Activated CD4-positive, alpha-beta T cell treated with anti-CD3 and anti-CD28 coated beads, Interleukin-2, amount 10 ng/mL, durations not matched to agents 24 days and 14 days (primary cell): ENCODE measurements around the gene SERPINA12. TPM values are rescaled to one million over a fixed set of nuclear protein-coding genes. Genes with fewer than 3 reads are reported as not detected.
"Not testable (repeated sequence)": the region's sequence is repeated elsewhere in the genome, so short reads cannot be mapped to it uniquely, and the experiment has no call there.

ENCODE experiments used
- DNase-seq: peaks from one replicate; pipeline ENCODE4 v3.0.0; 2022
- H3K27ac Mint-ChIP-seq: one replicate; pipeline ENCODE4 v1.8.0; 2022; ENCODE audit warnings: mild to moderate bottlenecking, mixed read lengths
- H3K27me3 Mint-ChIP-seq: one replicate; pipeline ENCODE4 v1.8.0; 2022; ENCODE audit warnings: mixed read lengths
- H3K36me3 Mint-ChIP-seq: one replicate; pipeline ENCODE4 v1.8.0; 2022; ENCODE audit warnings: low read depth, mild to moderate bottlenecking, mixed read lengths
- H3K4me1 Mint-ChIP-seq: one replicate; pipeline ENCODE4 v1.8.0; 2021; ENCODE audit warnings: mixed read lengths
- H3K4me3 Mint-ChIP-seq: one replicate; pipeline ENCODE4 v1.8.0; 2022; ENCODE audit warnings: mild to moderate bottlenecking, moderate library complexity, mixed read lengths
- H3K9me3 Mint-ChIP-seq: one replicate; pipeline ENCODE4 v1.8.0; 2021; ENCODE audit warnings: mixed read lengths
- intact Hi-C: fragments of 100-400 bp; cut with micrococcal nuclease; formaldehyde crosslinking; loops from one replicate; pipeline ENCODE4 v1.15.1; 2023
- total RNA-seq: library from RNA; stranded (reverse); gene quantifications from 2 replicates; pipeline ENCODE4 v1.2.3, GENCODE V29; 2022

Gene SERPINA12
- total RNA-seq, 1 donor from 2014 or later: not detected

DNA sequence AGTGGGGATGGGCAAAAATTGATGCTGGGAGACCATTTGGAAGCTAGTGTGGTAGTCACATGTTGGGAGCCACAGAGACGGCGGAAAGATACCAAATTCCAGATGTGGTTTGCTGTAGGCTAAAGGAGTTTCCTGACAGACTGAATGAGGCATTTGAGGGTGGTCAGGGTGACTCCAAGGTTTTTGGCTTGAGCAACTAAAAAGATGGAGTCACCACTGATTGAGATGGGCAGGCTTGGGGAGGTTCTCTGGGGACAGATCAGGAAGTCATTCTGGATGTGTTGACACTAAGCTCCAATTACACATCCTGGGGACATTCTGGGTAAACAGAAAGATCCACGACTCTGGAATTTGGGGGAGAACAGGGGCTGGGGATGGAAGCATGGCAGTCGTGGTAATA, 17.8 kb downstream of the SERPINA12 start:
- intact Hi-C loops: no loop called here
- Mint-ChIP-seq H3K27me3 (no peaks in the 10 kb centered on the region), H3K9me3 (no peaks in the 10 kb centered on the region), H3K4me3 (no peak overlapping the region), H3K4me1 (no peaks in the 10 kb centered on the region), H3K27ac (no peak overlapping the region), H3K36me3 (no peaks in the 10 kb centered on the region)
- DNase-seq: no peak

DNA sequence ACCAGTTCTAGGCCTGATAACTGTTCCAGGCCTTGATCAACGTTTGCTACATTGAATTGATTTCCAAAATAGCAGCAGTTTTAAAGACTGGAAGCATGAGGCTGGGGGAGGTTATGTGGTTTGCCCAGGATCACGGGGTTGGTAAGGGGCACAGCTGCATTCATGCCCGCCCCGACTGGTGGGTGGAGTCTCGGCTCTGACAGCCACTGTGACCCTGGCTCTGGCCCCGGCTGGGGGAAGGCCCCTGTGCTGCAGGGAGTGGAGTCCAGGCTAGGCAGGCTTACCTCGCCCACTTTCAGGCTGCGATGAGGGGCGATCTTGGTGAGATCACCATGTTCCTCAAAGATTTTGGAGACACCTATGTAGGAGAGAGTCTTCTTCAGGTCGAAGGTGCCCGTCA, 19.9 kb downstream of the SERPINA12 start:
- H3K27me3 Mint-ChIP-seq: no peaks in the 10 kb centered on the region
- no peaks in the 10 kb centered on the region for H3K9me3 Mint-ChIP-seq
- H3K4me1 Mint-ChIP-seq: peaks cover 1% of the 10 kb centered on the region
- intact Hi-C loops: loop anchor here (5.0 kb wide), 2 partner anchors 132 to 357 kb away; no protein-coding TSS in a partner anchor
- H3K4me3 Mint-ChIP-seq: no peak overlapping the region
- H3K36me3 Mint-ChIP-seq: no peaks in the 10 kb centered on the region
- H3K27ac Mint-ChIP-seq: no peak overlapping the region
- no peak for DNase-seq

DNA sequence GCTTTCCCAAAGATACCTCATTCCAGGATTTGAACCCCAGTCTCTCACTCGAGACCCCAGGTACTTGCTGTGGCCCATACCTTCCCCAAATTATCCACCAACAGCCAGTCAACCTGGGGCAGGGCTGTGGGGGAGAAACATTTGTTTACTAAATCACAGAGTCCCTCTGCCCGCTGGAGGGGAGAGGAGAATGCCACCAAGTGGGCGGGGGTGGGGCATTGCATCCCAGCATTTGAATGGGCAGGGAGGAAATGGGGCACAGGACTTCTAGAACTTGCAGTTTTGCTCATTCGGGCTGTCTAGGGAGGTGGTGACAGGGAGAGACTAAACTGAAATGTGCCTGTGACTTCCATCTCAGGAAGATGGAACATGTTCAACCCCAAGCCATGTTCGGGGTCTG, 22.4 kb downstream of the SERPINA12 start:
- peaks cover 1% of the 10 kb centered on the region for H3K4me1 Mint-ChIP-seq
- no peak overlapping the region for H3K4me3 Mint-ChIP-seq
- no peaks in the 10 kb centered on the region for H3K27me3 Mint-ChIP-seq
- no peak overlapping the region for H3K27ac Mint-ChIP-seq
- no peaks in the 10 kb centered on the region for H3K36me3 Mint-ChIP-seq
- H3K9me3 Mint-ChIP-seq: no peaks in the 10 kb centered on the region
- no peak for DNase-seq
- intact Hi-C loops: loop anchor here (1.0 to 5.0 kb wide), 3 partner anchors 53 to 355 kb away; no protein-coding TSS in a partner anchor

- no peaks in the 10 kb centered on the region for H3K36me3 Mint-ChIP-seq
- H3K27me3 Mint-ChIP-seq: no peaks in the 10 kb centered on the region
- H3K9me3 Mint-ChIP-seq: no peaks in the 10 kb centered on the region
- no peak overlapping the region for H3K4me3 Mint-ChIP-seq
- H3K27ac Mint-ChIP-seq: no peak overlapping the region
- peak; percentile 85 for DNase-seq
- intact Hi-C loops: loop anchor here (1.0 to 5.0 kb wide), 3 partner anchors 52 to 354 kb away; no protein-coding TSS in a partner anchor
- H3K4me1 Mint-ChIP-seq: peaks cover 1% of the 10 kb centered on the region
Observed at GRCh38 chr14:94485944-94486841, 23.1 kb downstream of the SERPINA12 start.

DNA sequence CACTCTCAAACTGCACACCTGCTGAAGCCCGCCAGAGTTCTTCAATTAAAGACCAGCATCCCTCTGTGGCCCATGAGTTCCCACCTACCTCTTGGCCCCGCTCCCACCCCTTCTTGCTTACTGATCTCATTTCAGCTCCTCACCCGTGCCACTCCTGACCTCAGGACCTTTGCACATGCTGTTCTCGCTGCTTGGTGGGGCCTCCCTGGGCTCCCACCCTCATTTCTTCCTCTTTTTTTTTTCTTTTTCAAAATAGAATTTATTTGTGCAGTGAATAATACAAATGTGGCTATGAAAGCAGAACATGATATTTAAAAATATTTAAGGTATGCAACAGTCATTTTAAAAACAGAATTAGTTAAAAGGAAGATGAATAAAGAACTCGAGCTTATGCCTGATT, 24.8 kb downstream of the SERPINA12 start:
- H3K4me3 Mint-ChIP-seq: no peak overlapping the region
- no peaks in the 10 kb centered on the region for H3K9me3 Mint-ChIP-seq
- intact Hi-C loops: no loop called here
- peaks cover 1% of the 10 kb centered on the region for H3K4me1 Mint-ChIP-seq
- H3K27ac Mint-ChIP-seq: no peak overlapping the region
- no peaks in the 10 kb centered on the region for H3K36me3 Mint-ChIP-seq
- no peaks in the 10 kb centered on the region for H3K27me3 Mint-ChIP-seq
- DNase-seq: no peak

DNA sequence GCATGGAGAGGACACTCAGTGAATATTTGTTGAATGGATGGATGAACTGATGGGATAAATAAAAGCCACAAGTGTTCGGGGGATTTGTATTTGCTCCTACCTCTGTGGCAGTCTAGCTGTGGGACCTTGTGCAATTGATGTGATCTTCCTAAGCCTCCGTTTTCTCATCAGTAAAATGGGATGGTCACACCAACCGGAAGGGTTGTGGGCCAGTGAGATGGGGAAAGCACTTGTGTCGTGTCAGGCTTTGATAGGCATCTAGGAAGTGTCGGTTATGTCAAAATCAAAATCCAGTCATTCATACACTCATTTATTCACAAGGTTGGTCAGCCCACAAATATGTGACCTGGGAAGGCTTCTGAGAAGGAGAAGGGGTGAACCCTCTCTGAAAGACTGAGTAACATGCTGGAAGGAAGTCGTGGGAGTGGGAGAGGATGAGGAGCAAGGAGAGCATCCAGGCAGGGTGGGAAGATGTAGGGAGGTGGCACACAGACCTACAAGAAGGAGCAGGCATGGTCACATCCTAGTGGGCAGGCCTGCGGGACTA, 25.5 kb downstream of the SERPINA12 start:
- intact Hi-C loops: no loop called here
- no peaks in the 10 kb centered on the region for H3K36me3 Mint-ChIP-seq
- peaks cover 1% of the 10 kb centered on the region for H3K4me1 Mint-ChIP-seq
- no peak for DNase-seq
- no peak overlapping the region for H3K27ac Mint-ChIP-seq
- H3K4me3 Mint-ChIP-seq: no peak overlapping the region
- no peaks in the 10 kb centered on the region for H3K27me3 Mint-ChIP-seq
- peaks cover 5% of the 10 kb centered on the region for H3K9me3 Mint-ChIP-seq

GRCh38 chr14:94483071-94483451, 26.2 kb downstream of the SERPINA12 start:
- H3K4me3 Mint-ChIP-seq: no peak overlapping the region
- no peak overlapping the region for H3K27ac Mint-ChIP-seq
- intact Hi-C loops: no loop called here

DNA sequence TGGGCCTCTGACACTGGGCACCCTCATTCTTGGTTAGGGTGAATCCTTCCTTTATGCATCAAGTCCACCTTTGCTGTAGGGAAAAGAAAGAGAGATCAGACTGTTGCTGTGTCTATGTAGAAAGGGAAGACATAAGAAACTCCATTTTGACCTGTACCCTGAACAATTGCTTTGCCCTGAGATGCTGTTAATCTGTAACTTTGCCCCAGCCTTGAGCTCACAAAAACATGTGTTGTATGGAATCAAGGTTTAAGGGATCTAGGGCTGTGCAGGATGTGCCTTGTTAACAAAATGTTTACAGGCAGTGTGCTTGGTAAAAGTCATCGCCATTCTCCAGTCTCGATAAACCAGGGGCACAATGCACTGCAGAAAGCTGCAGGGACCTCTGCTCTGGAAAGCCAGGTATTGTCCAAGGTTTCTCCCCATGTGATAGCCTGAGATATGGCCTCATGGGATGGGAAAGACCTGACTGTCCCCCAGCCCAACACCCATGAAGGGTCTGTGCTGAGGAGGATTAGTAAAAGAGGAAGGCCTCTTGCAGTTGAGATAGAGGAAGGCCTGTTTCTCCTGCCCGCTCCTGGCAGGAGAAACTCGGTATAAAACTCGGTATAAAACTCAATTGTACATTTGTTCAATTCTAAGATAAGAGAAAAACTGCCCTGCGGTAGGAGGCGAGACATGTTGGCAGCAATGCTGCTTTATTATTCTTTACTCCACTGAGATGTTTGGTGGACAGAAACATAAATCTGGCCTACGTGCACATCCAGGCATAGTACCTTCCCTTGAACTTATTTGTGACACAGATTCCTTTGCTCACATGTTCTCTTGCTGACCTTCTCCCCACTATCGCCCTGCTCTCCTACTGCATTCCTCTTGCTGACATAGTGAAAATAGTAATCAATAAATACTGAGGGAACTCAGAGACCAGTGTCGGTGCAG, 26.9 kb downstream of the SERPINA12 start:
- H3K36me3 Mint-ChIP-seq, DNase-seq, H3K4me1 Mint-ChIP-seq, H3K27me3 Mint-ChIP-seq, H3K27ac Mint-ChIP-seq, intact Hi-C loops, H3K4me3 Mint-ChIP-seq, H3K9me3 Mint-ChIP-seq: not testable (repeated sequence)

More at GRCh38 chr14:94483071-94483451, 26.2 kb downstream of the SERPINA12 start:
- no peaks in the 10 kb centered on the region for H3K27me3 Mint-ChIP-seq
- H3K9me3 Mint-ChIP-seq: peaks cover 9% of the 10 kb centered on the region
- H3K36me3 Mint-ChIP-seq: no peaks in the 10 kb centered on the region
- H3K4me1 Mint-ChIP-seq: peaks cover 1% of the 10 kb centered on the region
- no peak for DNase-seq

GRCh38 chr14:94481468-94482131, 27.7 kb downstream of the SERPINA12 start:
- no peak overlapping the region for H3K27ac Mint-ChIP-seq
- intact Hi-C loops: no loop called here
- H3K4me3 Mint-ChIP-seq: no peak overlapping the region
- no peaks in the 10 kb centered on the region for H3K27me3 Mint-ChIP-seq
- peaks cover 9% of the 10 kb centered on the region for H3K9me3 Mint-ChIP-seq
- no peak for DNase-seq
- no peaks in the 10 kb centered on the region for H3K36me3 Mint-ChIP-seq
- peaks cover 1% of the 10 kb centered on the region for H3K4me1 Mint-ChIP-seq

DNA sequence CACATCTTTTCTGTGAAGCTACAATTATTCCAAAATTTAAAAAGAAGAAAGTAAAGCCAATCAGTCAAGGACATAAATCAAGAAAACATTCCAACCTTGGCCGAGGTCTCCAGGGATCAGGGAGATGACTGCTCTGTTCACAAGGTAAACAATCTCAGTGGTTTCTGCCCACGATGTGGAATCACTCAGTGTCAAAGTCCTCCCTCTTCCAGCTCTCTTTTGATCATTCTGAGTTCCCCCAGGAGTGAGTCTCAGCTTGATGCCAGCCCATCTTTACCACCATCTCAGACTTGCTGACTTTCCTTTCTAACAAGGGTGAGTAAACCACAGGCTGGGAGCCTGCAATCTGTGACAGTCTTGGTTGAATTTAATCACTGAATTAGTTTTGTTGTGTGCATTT, 28.5 kb downstream of the SERPINA12 start:
- intact Hi-C loops: no loop called here
- DNase-seq: no peak
- Mint-ChIP-seq H3K9me3 (peaks cover 9% of the 10 kb centered on the region), H3K4me1 (no peaks in the 10 kb centered on the region), H3K4me3 (no peak overlapping the region), H3K27me3 (no peaks in the 10 kb centered on the region), H3K36me3 (no peaks in the 10 kb centered on the region), H3K27ac (no peak overlapping the region)

DNA sequence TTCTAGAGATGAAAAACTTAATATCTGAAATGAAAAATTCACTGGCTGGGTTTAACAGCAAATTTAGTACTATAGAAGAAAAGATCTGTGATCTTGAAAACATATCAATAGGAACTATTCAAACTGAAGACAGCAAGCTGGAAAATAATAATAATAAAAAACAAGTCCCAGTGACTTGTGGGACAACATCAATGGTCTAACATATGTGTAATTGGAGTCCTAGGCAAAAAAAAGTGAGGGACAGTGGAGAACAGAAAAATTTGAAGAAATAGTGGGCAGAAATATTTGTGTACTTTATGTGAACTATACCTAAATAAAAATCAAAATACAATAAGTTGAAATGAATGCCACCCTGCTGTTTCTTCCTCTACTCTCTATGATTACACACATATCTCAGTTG, 30.8 kb downstream of the SERPINA12 start:
- no peak for DNase-seq
- H3K36me3 Mint-ChIP-seq: no peaks in the 10 kb centered on the region
- H3K27me3 Mint-ChIP-seq: no peaks in the 10 kb centered on the region
- no peak overlapping the region for H3K27ac Mint-ChIP-seq
- no peak overlapping the region for H3K4me3 Mint-ChIP-seq
- intact Hi-C loops: no loop called here
- H3K4me1 Mint-ChIP-seq: no peaks in the 10 kb centered on the region
- peaks cover 9% of the 10 kb centered on the region for H3K9me3 Mint-ChIP-seq

DNA sequence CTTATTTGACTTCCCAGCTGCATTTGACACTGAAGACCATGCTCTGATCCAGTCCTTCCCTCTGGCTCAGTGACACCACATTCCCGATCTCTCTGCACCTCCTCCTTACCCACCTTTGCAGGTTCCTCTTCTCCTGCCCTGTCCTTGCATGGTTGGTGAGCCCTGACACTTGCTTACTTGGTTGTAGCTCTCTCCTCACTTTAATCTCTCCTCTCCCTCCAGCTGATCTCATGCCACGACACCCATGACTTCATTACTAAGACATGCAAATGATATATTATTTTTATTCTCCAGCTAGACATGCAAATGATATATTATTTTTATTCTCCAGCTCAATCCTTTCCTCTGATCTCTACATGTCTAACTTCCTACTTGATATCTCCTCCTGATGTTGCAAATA, 33.2 kb downstream of the SERPINA12 start, which contains the start of gene SERPINA9:
TSS of gene SERPINA9 (minus strand) at position 175 of the 400 bp plus-strand sequence. CDS start 6,357 bp downstream, outside the sequence.
- no peak within 1 kb of the TSS for H3K27ac Mint-ChIP-seq
- intact Hi-C loops: no loop called here
- H3K36me3 Mint-ChIP-seq: no peaks in the 10 kb centered on the region
- no peak for DNase-seq
- no peak within 1 kb of the TSS for H3K4me3 Mint-ChIP-seq
- no peaks in the 10 kb centered on the region for H3K4me1 Mint-ChIP-seq
- peaks cover 9% of the 10 kb centered on the region for H3K9me3 Mint-ChIP-seq
- no peaks in the 10 kb centered on the region for H3K27me3 Mint-ChIP-seq

DNA sequence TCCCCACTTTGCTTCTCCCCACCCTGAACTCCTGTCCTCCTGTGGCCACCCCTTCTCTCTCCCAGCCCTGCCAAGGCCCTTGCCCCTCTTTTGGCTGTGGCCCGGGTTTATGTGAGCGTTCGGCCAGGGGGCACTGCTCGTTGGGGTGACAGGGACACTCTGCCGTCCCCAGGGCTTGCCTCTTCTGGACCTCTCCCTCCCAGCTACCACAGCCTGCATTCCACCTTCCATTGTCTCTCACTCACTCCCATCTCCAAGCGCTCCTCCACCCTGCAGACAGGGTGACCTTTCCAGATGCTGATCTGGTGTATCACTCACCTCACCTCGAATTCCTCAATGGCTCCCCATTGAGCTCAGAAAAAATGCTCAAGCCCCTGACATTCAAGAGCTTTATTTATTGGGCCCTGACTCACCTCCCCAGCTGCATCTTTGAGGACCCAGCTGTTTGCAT, 34.7 kb downstream of the SERPINA12 start:
- H3K4me3 Mint-ChIP-seq: no peak overlapping the region
- H3K4me1 Mint-ChIP-seq: no peaks in the 10 kb centered on the region
- no peak overlapping the region for H3K27ac Mint-ChIP-seq
- intact Hi-C loops: no loop called here
- H3K9me3 Mint-ChIP-seq: peaks cover 9% of the 10 kb centered on the region
- DNase-seq: no peak
- no peaks in the 10 kb centered on the region for H3K36me3 Mint-ChIP-seq
- H3K27me3 Mint-ChIP-seq: no peaks in the 10 kb centered on the region
